GM23338 (cell line): ENCODE data around the gene DHRS7B. TPM values are rescaled to one million over a fixed set of nuclear protein-coding genes. Genes with fewer than 3 reads are reported as not detected.
"Not testable (repeated sequence)": the region's sequence is repeated elsewhere in the genome, so short reads cannot be mapped to it uniquely, and the experiment has no call there.

Source experiments
- ATAC-seq: fragments of 200-7000 bp; cut with Tn5 transposase; 3 replicates; pipeline ENCODE4 v1.9.1; 2020
- DNase-seq: peaks from one replicate; pipeline ENCODE4 v3.0.0-alpha.2; 2015; ENCODE audit warnings: low spot score
- H2AFZ ChIP-seq: fragments of 200-600 bp; sonication (generic); 2 replicates; pipeline ENCODE4 v1.8.0; 2016; ENCODE audit warnings: antibody characterized with exemption, mild to moderate bottlenecking, moderate library complexity
- H3F3A ChIP-seq: fragments of 200-600 bp; sonication (generic); replicated peaks from 2 replicates; pipeline ENCODE4 v1.8.0; 2017; ENCODE audit warnings: antibody characterized with exemption, mixed run types, low read depth
- H3K27ac ChIP-seq: fragments of 200-600 bp; sonication (generic); 2 replicates; pipeline ENCODE4 v1.6.1; 2016; ENCODE audit warnings: low read depth
- H3K27me3 ChIP-seq: fragments of 200-600 bp; sonication (generic); 2 replicates; pipeline ENCODE4 v1.8.0; 2016; ENCODE audit warnings: mild to moderate bottlenecking, mixed run types, moderate library complexity; ENCODE audit not compliant: insufficient read depth
- H3K36me3 ChIP-seq: fragments of 200-600 bp; sonication (generic); 2 replicates; pipeline ENCODE4 v1.8.0; 2016; ENCODE audit warnings: mild to moderate bottlenecking; ENCODE audit not compliant: insufficient read depth
- H3K4me1 ChIP-seq: fragments of 200-600 bp; sonication (generic); 2 replicates; pipeline ENCODE4 v1.8.0; 2016; ENCODE audit warnings: mild to moderate bottlenecking, moderate library complexity; ENCODE audit not compliant: insufficient read depth
- H3K4me2 ChIP-seq: fragments of 200-600 bp; sonication (generic); 2 replicates; pipeline ENCODE4 v1.7.1; 2017; ENCODE audit warnings: mixed run types
- H3K4me3 ChIP-seq: fragments of 200-600 bp; sonication (generic); 2 replicates; pipeline ENCODE4 v1.6.1; 2016; ENCODE audit warnings: mixed run types
- H3K79me2 ChIP-seq: fragments of 200-600 bp; sonication (generic); replicated peaks from 2 replicates; pipeline ENCODE4 v1.8.0; 2017; ENCODE audit warnings: mild to moderate bottlenecking; ENCODE audit not compliant: insufficient read depth
- H3K9me2 ChIP-seq: fragments of 200-600 bp; sonication (generic); 2 replicates; pipeline ENCODE4 v1.8.0; 2017; ENCODE audit not compliant: insufficient read depth
- H4K20me1 ChIP-seq: fragments of 200-600 bp; sonication (generic); replicated peaks from 2 replicates; pipeline ENCODE4 v1.8.0; 2017; ENCODE audit warnings: mild to moderate bottlenecking; ENCODE audit not compliant: insufficient read depth
- H3K27ac Mint-ChIP-seq: 2 replicates; pipeline ENCODE4 v1.8.0; 2020; ENCODE audit warnings: inconsistent platforms, mild to moderate bottlenecking, moderate library complexity, mixed read lengths
- H3K27me3 Mint-ChIP-seq: 3 replicates; pipeline ENCODE4 v1.8.0; 2022; ENCODE audit warnings: low read depth, mild to moderate bottlenecking, moderate library complexity, mixed read lengths, inconsistent platforms; ENCODE audit not compliant: insufficient read depth, poor library complexity
- H3K36me3 Mint-ChIP-seq: 3 replicates; pipeline ENCODE4 v1.8.0; 2021; ENCODE audit warnings: low read depth, mild to moderate bottlenecking, inconsistent platforms, moderate library complexity, mixed read lengths
- H3K4me1 Mint-ChIP-seq: 3 replicates; pipeline ENCODE4 v1.8.0; 2020; ENCODE audit warnings: mild to moderate bottlenecking, inconsistent platforms, mixed read lengths
- H3K4me3 Mint-ChIP-seq: 3 replicates; pipeline ENCODE4 v1.8.0; 2021; ENCODE audit warnings: moderate library complexity, mild to moderate bottlenecking, inconsistent platforms, mixed read lengths
- H3K9me3 Mint-ChIP-seq: 3 replicates; pipeline ENCODE4 v1.8.0; 2020; ENCODE audit warnings: moderate library complexity, mild to moderate bottlenecking, inconsistent platforms, mixed read lengths
- CREB1 ChIP-seq: fragments of 250-450 bp; sonication (Bioruptor Pico); IDR thresholded peaks from 2 replicates; pipeline ENCODE4 v1.5.0; 2020; ENCODE audit warnings: low read depth, mild to moderate bottlenecking, moderate library complexity
- ETS1 ChIP-seq: IDR thresholded peaks from 2 replicates; pipeline ENCODE4 v1.6.1; 2016; ENCODE audit warnings: antibody characterized with exemption
- EZH2 ChIP-seq: fragments of 200-600 bp; sonication (generic); IDR thresholded peaks from one replicate; pipeline ENCODE4 v1.8.0; 2017; ENCODE audit warnings: antibody characterized with exemption, mild to moderate bottlenecking, low read depth; ENCODE audit not compliant: unreplicated experiment
- EZH2phosphoT487 ChIP-seq: fragments of 200-600 bp; sonication (generic); IDR thresholded peaks from one replicate; pipeline ENCODE4 v1.8.1; 2018; ENCODE audit warnings: antibody characterized with exemption; ENCODE audit not compliant: unreplicated experiment
- POLR2AphosphoS5 ChIP-seq: IDR thresholded peaks from 2 replicates; pipeline ENCODE4 v1.6.1; 2016; ENCODE audit warnings: antibody characterized with exemption, low read depth
- STAT1 ChIP-seq: IDR thresholded peaks from one replicate; pipeline ENCODE4 v1.6.1; 2016; ENCODE audit warnings: antibody characterized with exemption; ENCODE audit not compliant: unreplicated experiment
- ZNF331 ChIP-seq: fragments of 250-450 bp; sonication (Bioruptor Pico); IDR thresholded peaks from 2 replicates; pipeline ENCODE4 v1.5.0; 2020; ENCODE audit warnings: low read depth, mild to moderate bottlenecking, moderate library complexity
- ZNF462 ChIP-seq: fragments of 250-450 bp; sonication (Bioruptor Pico); IDR thresholded peaks from 2 replicates; pipeline ENCODE4 v1.5.0; 2020; ENCODE audit warnings: mild to moderate bottlenecking, moderate library complexity
- polyA plus RNA-seq: library from polyadenylated mRNA; unstranded; fragments of >200 nt; fragmentation: Nextera tagmentation; extraction: Ambion mirVana; gene quantifications from 2 replicates; pipeline ENCODE4 v1.2.1, GENCODE V29; 2016
- total RNA-seq: library from RNA; depleted of rRNA; stranded (reverse); fragments of >200 nt; shearing (Covaris generic); gene quantifications from 2 replicates; pipeline ENCODE4 v1.2.3, GENCODE V29; 2014

The DHRS7B gene
- total and polyA plus RNA-seq, 2 experiments from 2014 or later, result 26.6 to 27.9 TPM

DNA sequence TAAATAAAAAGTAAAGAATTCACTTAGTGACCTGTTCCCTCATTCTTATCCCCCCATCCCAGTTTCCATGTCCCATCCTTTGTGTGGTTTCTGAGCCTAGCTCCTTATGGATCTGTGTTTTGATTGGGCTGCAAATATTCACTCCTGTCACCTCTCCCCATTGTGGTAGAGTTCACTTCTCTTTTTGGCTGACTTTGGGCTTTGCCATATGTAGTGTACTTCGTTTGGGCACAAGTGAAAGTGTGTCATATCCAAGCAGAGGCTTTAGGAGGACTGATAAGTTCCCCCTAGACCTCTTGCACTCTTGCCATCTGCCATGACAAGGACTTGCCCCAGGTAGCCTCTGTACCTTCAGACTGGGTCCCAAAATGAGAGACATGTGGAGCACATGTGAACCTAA, 13.0 kb upstream of the DHRS7B start:
- H3K4me3 Mint-ChIP-seq, result no peak overlapping the region
- H3K4me2 ChIP-seq, result no peak overlapping the region
- H3K9me3 Mint-ChIP-seq, result no peaks in the 10 kb centered on the region
- TF ChIP-seq CREB1 (CRISPR knock-in tag) (no peak), ETS1 (no peak), POLR2AphosphoS5 (no peak), EZH2phosphoT487 (no peak), ZNF462 (no peak), ZNF331 (no peak), STAT1 (no peak), EZH2 (no peak)
- 0 out of 2 replicates have a peak, but pooled peaks cover 7% of the 10 kb centered on the region for H3K9me2 ChIP-seq
- no peak for DNase-seq
- peaks cover 3% of the 10 kb centered on the region; the same call in 1 of the 3 replicates for H3K36me3 Mint-ChIP-seq
- peaks cover 7% of the 10 kb centered on the region; the same call in 1 of the 2 replicates for H3F3A ChIP-seq
- H4K20me1 ChIP-seq, result no peaks in the 10 kb centered on the region
- H3K36me3 ChIP-seq, result no peaks in the 10 kb centered on the region
- H3K4me1 ChIP-seq, result peaks cover 20% of the 10 kb centered on the region
- H3K27ac ChIP-seq, result no peak overlapping the region
- no peak for ATAC-seq
- peaks cover 19% of the 10 kb centered on the region for H3K4me1 Mint-ChIP-seq
- no peak overlapping the region for H3K27ac Mint-ChIP-seq
- H3K27me3 ChIP-seq, result no peaks in the 10 kb centered on the region
- no peaks in the 10 kb centered on the region for H3K79me2 ChIP-seq
- peaks cover 12% of the 10 kb centered on the region for H3K27me3 Mint-ChIP-seq
- no peak overlapping the region for H2AFZ ChIP-seq
- no peak overlapping the region for H3K4me3 ChIP-seq

GRCh38 chr17:21114791-21115190, 12.0 kb upstream of the DHRS7B start:
- H3K27me3 ChIP-seq, H3K36me3 Mint-ChIP-seq, H2AFZ ChIP-seq, H4K20me1 ChIP-seq, H3K9me3 Mint-ChIP-seq, ATAC-seq, H3K27ac Mint-ChIP-seq, H3K9me2 ChIP-seq, H3K4me3 Mint-ChIP-seq, H3K27ac ChIP-seq, H3K79me2 ChIP-seq, H3K4me2 ChIP-seq, H3K36me3 ChIP-seq, DNase-seq, H3K4me3 ChIP-seq: not testable (repeated sequence)
- Histone ChIP-seq H3K4me1 (peaks cover 14% of the 10 kb centered on the region), H3F3A (peaks cover 11% of the 10 kb centered on the region; the same call in 1 of the 2 replicates)
- peaks cover 13% of the 10 kb centered on the region for H3K4me1 Mint-ChIP-seq
- peaks cover 11% of the 10 kb centered on the region for H3K27me3 Mint-ChIP-seq
